ENCODE measurements around the gene TSHZ2.
"Not testable (repeated sequence)": the region's sequence is repeated elsewhere in the genome, so short reads cannot be mapped to it uniquely, and the experiment has no call there.

TSHZ2 gene

DNA sequence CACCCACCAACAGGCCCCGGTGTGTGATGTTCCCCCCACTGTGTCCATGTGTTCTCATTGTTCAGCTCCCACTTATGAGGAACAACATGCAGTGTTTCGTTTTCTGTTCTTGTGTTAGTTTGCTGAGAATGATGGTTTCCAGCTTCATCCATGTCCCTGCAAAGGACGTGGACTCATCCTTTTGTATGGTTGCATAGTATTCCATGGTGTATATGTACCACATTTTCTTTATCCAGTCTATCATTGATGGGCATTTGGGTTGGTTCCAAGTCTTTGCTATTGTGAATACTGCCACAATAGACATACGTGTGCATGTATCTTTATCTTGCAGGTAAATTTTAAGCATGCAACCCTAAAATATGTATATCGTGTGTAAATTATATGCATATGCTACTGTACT lies 52.5 kb downstream of the TSHZ2 start:
- Mint-ChIP-seq H3K4me3 (peak overlapping the region; percentile 47), H3K36me3 (peaks cover 15% of the 10 kb centered on the region), H3K27ac (peak overlapping the region; percentile 83), H3K4me1 (peaks cover 91% of the 10 kb centered on the region), H3K9me3 (peaks cover 16% of the 10 kb centered on the region)
- not testable (repeated sequence) for H3K27me3 Mint-ChIP-seq

DNA sequence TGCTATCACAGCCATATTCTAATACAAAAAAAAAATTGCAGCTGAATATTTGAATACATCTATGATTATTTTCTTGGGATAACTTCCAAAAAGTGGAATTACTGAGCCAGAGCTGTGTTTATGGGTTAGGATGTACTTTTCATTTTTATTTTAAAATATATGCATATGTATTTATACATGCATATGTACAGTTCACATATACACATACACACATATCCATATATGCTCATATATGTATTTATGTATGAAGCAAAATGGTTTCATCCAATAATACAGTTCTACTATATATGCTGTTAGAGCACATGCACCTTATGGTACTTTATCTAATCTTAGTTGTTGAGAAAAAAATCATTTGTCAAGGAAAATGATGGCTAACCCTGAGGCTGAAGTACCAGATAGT lies 54.9 kb downstream of the TSHZ2 start:
- H3K36me3 Mint-ChIP-seq: peaks cover 12% of the 10 kb centered on the region
- peaks cover 8% of the 10 kb centered on the region for H3K9me3 Mint-ChIP-seq
- H3K4me3 Mint-ChIP-seq: no peak overlapping the region
- no peaks in the 10 kb centered on the region for H3K27me3 Mint-ChIP-seq
- peaks cover 89% of the 10 kb centered on the region for H3K4me1 Mint-ChIP-seq
- peak overlapping the region; percentile 93 for H3K27ac Mint-ChIP-seq

GRCh38 chr20:53028337-53029007 lies 56.3 kb downstream of the TSHZ2 start:
- peaks cover 4% of the 10 kb centered on the region for H3K9me3 Mint-ChIP-seq
- peaks cover 87% of the 10 kb centered on the region for H3K4me1 Mint-ChIP-seq
- H3K27me3 Mint-ChIP-seq: no peaks in the 10 kb centered on the region
- peak overlapping the region; percentile 93 for H3K27ac Mint-ChIP-seq
- peak overlapping the region; percentile 53 for H3K4me3 Mint-ChIP-seq
- H3K36me3 Mint-ChIP-seq: peaks cover 15% of the 10 kb centered on the region

DNA sequence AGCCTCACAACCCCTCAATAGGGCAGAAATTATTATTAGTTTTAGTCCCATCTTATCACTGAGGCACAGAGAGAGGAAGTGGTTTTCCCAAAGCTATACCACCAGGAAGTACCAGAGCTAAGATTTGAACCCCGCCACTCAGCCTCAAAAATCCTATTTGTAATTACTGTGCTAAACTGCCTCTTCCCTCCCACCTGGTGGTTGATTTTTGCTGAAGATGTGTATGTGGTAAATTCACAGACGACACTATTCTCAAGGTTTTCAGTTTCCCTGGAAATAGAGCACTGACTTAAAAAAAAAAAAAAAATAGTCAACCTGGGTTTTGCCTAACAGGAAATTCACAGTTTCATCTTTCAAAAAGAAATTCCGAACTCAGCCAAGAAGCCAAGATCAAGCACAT lies 57.9 kb downstream of the TSHZ2 start:
- Mint-ChIP-seq H3K4me3 (peak overlapping the region; percentile 55), H3K9me3 (peaks cover 4% of the 10 kb centered on the region), H3K36me3 (peaks cover 15% of the 10 kb centered on the region), H3K27ac (peak overlapping the region; percentile 94), H3K4me1 (peaks cover 85% of the 10 kb centered on the region), H3K27me3 (no peaks in the 10 kb centered on the region)

- Mint-ChIP-seq H3K36me3 (peaks cover 13% of the 10 kb centered on the region), H3K4me3 (no peak overlapping the region), H3K27me3 (no peaks in the 10 kb centered on the region), H3K27ac (peak overlapping the region; percentile 59), H3K4me1 (peaks cover 82% of the 10 kb centered on the region), H3K9me3 (peaks cover 4% of the 10 kb centered on the region)
Observed at GRCh38 chr20:53032046-53032445, 59.9 kb downstream of the TSHZ2 start.

DNA sequence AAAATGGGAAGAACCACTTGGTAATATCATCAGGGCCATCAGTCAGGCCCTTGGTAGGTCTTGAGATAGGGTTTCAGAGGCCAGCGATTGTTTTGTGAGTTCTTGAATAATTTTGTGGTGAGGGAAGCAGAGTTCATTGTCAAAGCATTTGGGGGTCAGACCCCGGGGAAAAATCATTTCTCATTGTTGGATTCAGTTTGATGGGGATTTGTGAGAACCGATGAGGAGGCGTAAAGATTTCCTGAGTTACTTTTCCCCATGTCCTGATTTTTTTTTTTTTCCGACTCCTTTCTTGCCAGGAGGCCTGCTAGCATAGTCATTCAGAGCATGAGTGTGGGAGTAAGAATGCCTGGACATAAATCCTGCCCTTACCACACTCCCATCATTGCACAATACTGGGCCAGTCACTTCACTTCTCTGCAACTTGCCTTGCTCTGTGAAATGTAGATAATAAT lies 60.3 kb downstream of the TSHZ2 start:
- no peaks in the 10 kb centered on the region for H3K27me3 Mint-ChIP-seq
- H3K36me3 Mint-ChIP-seq: peaks cover 10% of the 10 kb centered on the region
- H3K4me1 Mint-ChIP-seq: peaks cover 81% of the 10 kb centered on the region
- H3K4me3 Mint-ChIP-seq: no peak overlapping the region
- H3K27ac Mint-ChIP-seq: peak overlapping the region; percentile 59
- H3K9me3 Mint-ChIP-seq: no peaks in the 10 kb centered on the region

GRCh38 chr20:53033176-53033575 lies 61.0 kb downstream of the TSHZ2 start:
- H3K27me3 Mint-ChIP-seq: no peaks in the 10 kb centered on the region
- peak overlapping the region; percentile 35 for H3K27ac Mint-ChIP-seq
- H3K4me1 Mint-ChIP-seq: peaks cover 76% of the 10 kb centered on the region
- peaks cover 10% of the 10 kb centered on the region for H3K36me3 Mint-ChIP-seq
- no peaks in the 10 kb centered on the region for H3K9me3 Mint-ChIP-seq
- H3K4me3 Mint-ChIP-seq: no peak overlapping the region

- H3K36me3 Mint-ChIP-seq: peaks cover 18% of the 10 kb centered on the region
- H3K4me3 Mint-ChIP-seq: peak overlapping the region; percentile 53
- peaks cover 73% of the 10 kb centered on the region for H3K4me1 Mint-ChIP-seq
- H3K9me3 Mint-ChIP-seq: no peaks in the 10 kb centered on the region
- H3K27ac Mint-ChIP-seq: peak overlapping the region; percentile 94
- no peaks in the 10 kb centered on the region for H3K27me3 Mint-ChIP-seq
Observed at GRCh38 chr20:53034899-53035298, 62.7 kb downstream of the TSHZ2 start.

- H3K36me3 Mint-ChIP-seq: peaks cover 19% of the 10 kb centered on the region
- no peaks in the 10 kb centered on the region for H3K27me3 Mint-ChIP-seq
- H3K9me3 Mint-ChIP-seq: no peaks in the 10 kb centered on the region
- no peak overlapping the region for H3K4me3 Mint-ChIP-seq
- peaks cover 72% of the 10 kb centered on the region for H3K4me1 Mint-ChIP-seq
- H3K27ac Mint-ChIP-seq: no peak overlapping the region
Observed at GRCh38 chr20:53036992-53037391, 64.8 kb downstream of the TSHZ2 start.

DNA sequence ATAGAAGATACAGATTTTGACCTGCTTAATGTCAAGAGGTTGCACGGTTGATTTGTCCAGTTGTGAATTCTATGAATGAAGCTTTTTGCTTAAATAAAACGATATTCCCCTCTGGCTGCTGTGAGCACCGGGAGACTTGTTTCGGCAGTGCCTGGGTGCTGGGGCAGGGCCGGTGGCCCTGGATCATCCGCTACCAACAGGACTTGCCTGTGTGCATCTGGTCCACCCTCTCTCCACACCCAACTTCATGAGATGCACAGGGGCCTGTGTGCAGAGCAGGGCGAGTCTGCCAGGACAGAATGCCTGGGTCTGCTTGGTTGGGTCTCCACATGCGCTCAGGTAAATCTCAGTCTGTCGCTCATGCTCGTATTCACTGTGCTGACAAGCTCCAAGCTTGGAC lies 65.5 kb downstream of the TSHZ2 start:
- no peaks in the 10 kb centered on the region for H3K9me3 Mint-ChIP-seq
- H3K4me1 Mint-ChIP-seq: peaks cover 74% of the 10 kb centered on the region
- H3K4me3 Mint-ChIP-seq: no peak overlapping the region
- H3K27me3 Mint-ChIP-seq: no peaks in the 10 kb centered on the region
- peaks cover 17% of the 10 kb centered on the region for H3K36me3 Mint-ChIP-seq
- H3K27ac Mint-ChIP-seq: no peak overlapping the region

- H3K4me1 Mint-ChIP-seq: peaks cover 74% of the 10 kb centered on the region
- peak overlapping the region; percentile 35 for H3K27ac Mint-ChIP-seq
- no peaks in the 10 kb centered on the region for H3K9me3 Mint-ChIP-seq
- no peaks in the 10 kb centered on the region for H3K27me3 Mint-ChIP-seq
- H3K36me3 Mint-ChIP-seq: peaks cover 16% of the 10 kb centered on the region
- H3K4me3 Mint-ChIP-seq: no peak overlapping the region
Observed at GRCh38 chr20:53038299-53038698, 66.1 kb downstream of the TSHZ2 start.

DNA sequence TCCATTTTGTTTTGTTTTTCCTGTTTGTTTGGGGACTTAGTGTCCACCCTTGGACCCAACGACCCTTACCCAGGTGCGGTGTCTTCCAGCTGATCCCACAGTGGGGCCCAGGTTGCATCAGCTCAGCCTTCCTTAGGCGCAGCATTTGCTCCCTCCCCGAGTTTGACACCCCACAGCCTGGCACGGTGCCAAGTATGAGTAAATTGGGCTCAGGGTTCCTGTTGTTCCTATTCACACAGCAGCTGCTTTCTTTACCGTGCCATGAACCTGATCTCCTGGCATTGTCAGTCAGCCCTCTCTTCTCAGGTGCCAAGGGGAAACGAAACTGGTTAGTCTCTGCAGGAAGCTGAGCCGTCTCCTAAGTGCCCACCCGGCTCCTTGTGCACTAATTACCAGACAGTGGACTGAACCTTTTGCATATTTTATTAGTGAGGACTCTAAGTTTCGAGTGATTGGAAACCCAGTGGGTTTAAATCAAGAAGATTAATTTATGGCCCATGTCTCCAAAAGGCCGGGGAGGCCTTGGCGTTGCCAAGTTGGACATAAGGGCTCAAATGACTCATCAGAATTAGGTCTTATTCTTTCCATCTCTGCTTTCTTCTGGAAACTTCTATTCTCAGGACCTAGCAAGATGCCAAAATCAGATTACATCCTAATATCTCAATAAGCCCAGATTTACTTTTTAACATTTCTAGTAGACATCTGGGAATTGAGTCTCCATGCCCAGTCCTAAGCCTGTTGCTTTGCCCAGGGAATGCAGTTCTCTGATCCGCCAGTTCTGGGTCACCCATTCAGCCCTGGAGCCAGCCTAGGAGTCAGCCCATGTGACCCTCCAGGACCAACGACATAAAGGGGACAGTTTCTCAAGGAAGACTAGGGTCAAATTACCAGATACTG lies 68.8 kb downstream of the TSHZ2 start:
- Mint-ChIP-seq H3K4me1 (peaks cover 62% of the 10 kb centered on the region), H3K27ac (no peak overlapping the region), H3K4me3 (no peak overlapping the region), H3K9me3 (no peaks in the 10 kb centered on the region), H3K27me3 (no peaks in the 10 kb centered on the region), H3K36me3 (peaks cover 22% of the 10 kb centered on the region)

GRCh38 chr20:53042521-53042920 lies 70.4 kb downstream of the TSHZ2 start:
- Mint-ChIP-seq H3K4me1 (peaks cover 56% of the 10 kb centered on the region), H3K4me3 (no peak overlapping the region), H3K36me3 (peaks cover 28% of the 10 kb centered on the region), H3K27me3 (no peaks in the 10 kb centered on the region), H3K27ac (no peak overlapping the region), H3K9me3 (no peaks in the 10 kb centered on the region)

DNA sequence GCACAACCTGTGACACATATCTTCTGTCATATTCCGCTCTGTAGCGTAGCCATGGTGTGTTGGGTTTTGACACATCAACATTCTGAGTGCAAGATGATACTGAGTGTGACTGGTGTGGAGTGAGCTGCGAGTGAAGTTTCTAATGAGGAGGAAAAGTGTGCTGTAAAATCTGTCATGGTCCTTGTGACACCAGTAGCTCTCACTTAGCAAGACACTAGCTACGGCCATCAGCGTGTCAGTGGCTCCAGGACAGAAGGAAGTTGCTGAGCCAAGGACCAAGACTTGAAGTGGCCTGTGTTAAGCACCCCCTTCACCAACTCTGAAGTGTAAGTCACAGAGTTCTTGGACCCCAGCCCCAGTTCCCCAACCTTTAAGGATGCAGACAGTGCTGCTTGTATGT lies 72.1 kb downstream of the TSHZ2 start:
- peaks cover 58% of the 10 kb centered on the region for H3K4me1 Mint-ChIP-seq
- peaks cover 24% of the 10 kb centered on the region for H3K36me3 Mint-ChIP-seq

GRCh38 chr20:53045941-53046340 lies 73.8 kb downstream of the TSHZ2 start:
- no peak overlapping the region for H3K4me3 Mint-ChIP-seq
- no peak overlapping the region for H3K27ac Mint-ChIP-seq
- no peaks in the 10 kb centered on the region for H3K9me3 Mint-ChIP-seq
- H3K4me1 Mint-ChIP-seq: peaks cover 58% of the 10 kb centered on the region
- H3K27me3 Mint-ChIP-seq: no peaks in the 10 kb centered on the region
- peaks cover 21% of the 10 kb centered on the region for H3K36me3 Mint-ChIP-seq

More for the DNA sequence above, 72.1 kb downstream of the TSHZ2 start:
- no peak overlapping the region for H3K4me3 Mint-ChIP-seq
- no peaks in the 10 kb centered on the region for H3K27me3 Mint-ChIP-seq
- no peaks in the 10 kb centered on the region for H3K9me3 Mint-ChIP-seq
- no peak overlapping the region for H3K27ac Mint-ChIP-seq

- H3K27ac Mint-ChIP-seq: no peak overlapping the region
- H3K4me3 Mint-ChIP-seq: no peak overlapping the region
- H3K4me1 Mint-ChIP-seq: peaks cover 54% of the 10 kb centered on the region
- no peaks in the 10 kb centered on the region for H3K27me3 Mint-ChIP-seq
- peaks cover 21% of the 10 kb centered on the region for H3K36me3 Mint-ChIP-seq
- no peaks in the 10 kb centered on the region for H3K9me3 Mint-ChIP-seq
Observed at GRCh38 chr20:53047203-53047602, 75.0 kb downstream of the TSHZ2 start.

Measured in activated naive CD4-positive, alpha-beta T cell treated with anti-CD3 and anti-CD28 coated beads, Interleukin-2, amount 50 U/mL, for 24 hours (primary cell).